Astrocyte of the spinal cord (primary cell): Measurements from ENCODE around the gene SYTL1.

Source experiments
- DNase-seq: peaks from one replicate; pipeline ENCODE4 v3.0.0; 2011; ENCODE audit warnings: low read depth, low spot score
- H3K4me3 ChIP-seq: 2 replicates; pipeline ENCODE4 v1.5.1; 2011; ENCODE audit warnings: low read depth, mild to moderate bottlenecking, low read length, moderate library complexity
- in situ Hi-C: cut with HindIII; loops from 2 replicates; pipeline ENCODE4 v1.10.0; 2017; ENCODE audit warnings: low sequenced_read_pairs
- TF ChIP-seq, protein P1 (sequence below): IDR thresholded peaks from 2 replicates; pipeline ENCODE4 v1.5.1; 2012; ENCODE audit warnings: low read depth, mild to moderate bottlenecking, low read length, inconsistent platforms

Gene SYTL1

DNA sequence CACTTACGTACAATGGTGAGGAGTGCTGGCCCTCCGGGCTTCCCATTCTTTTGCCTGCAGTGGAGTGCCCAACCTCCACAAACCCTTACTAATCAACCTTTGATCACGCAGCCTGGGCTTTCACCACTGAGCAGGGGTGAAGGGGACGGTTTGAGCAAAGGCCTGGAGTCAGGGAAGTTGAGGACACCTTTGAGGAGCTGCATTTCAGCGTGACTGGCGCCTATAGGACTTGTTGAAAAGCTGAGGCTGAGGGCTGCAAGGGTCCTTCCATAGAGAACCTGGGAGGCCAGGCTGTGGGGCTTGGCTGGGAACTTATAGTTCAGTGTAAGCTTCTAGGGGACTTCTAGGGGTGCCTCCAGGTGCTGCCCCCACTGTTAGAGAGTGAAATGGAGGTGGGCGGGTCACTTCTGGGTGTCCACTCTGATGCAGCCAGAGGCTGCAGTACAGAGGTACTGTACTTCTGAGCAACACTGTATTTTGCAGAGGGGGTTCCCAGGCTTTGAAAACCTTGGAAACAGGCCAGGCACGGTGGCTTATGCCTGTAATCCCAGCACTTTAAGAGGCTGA lies 9.8 kb downstream of the SYTL1 start:
- in situ Hi-C loops, result no loop called here
- no peak overlapping the region for H3K4me3 ChIP-seq

DNA sequence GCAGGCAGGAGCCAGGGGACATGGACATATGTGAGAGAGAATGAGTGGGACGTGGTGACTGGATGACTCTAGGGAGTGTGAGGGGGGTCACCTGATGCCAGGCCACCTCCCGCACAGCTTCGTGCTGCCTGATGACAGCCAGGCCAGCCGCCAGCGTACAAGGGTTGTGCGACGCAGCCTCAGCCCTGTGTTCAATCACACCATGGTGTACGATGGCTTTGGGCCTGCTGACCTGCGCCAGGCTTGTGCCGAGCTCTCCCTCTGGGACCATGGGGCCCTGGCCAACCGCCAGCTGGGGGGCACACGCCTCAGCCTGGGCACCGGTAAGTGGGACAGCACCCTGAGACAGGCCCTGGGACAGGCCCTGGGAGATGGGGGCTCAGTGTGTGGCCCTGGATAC lies 11.3 kb downstream of the SYTL1 start:
- in situ Hi-C loops, result no loop called here

More for the DNA sequence above, 9.8 kb downstream of the SYTL1 start:
- DNase-seq, result no peak
- TF ChIP-seq, protein P1, sequence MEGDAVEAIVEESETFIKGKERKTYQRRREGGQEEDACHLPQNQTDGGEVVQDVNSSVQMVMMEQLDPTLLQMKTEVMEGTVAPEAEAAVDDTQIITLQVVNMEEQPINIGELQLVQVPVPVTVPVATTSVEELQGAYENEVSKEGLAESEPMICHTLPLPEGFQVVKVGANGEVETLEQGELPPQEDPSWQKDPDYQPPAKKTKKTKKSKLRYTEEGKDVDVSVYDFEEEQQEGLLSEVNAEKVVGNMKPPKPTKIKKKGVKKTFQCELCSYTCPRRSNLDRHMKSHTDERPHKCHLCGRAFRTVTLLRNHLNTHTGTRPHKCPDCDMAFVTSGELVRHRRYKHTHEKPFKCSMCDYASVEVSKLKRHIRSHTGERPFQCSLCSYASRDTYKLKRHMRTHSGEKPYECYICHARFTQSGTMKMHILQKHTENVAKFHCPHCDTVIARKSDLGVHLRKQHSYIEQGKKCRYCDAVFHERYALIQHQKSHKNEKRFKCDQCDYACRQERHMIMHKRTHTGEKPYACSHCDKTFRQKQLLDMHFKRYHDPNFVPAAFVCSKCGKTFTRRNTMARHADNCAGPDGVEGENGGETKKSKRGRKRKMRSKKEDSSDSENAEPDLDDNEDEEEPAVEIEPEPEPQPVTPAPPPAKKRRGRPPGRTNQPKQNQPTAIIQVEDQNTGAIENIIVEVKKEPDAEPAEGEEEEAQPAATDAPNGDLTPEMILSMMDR, result no peak

DNA sequence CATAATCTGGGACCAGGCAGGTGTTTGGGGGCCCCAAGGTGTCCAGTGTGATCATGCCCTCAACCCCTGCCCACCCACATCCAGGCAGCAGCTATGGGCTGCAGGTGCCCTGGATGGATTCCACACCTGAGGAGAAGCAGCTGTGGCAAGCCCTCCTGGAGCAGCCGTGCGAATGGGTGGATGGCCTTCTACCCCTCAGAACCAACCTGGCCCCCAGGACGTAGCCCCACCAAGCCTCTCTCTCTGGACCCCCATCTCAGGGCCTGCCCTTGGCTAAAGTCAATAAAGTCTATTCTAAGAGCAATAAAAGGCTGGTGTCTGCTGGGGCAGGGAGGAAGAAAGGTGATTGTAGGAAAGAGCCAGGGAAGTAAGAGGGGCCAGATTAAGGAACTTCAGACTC lies 11.8 kb downstream of the SYTL1 start:
- H3K4me3 ChIP-seq, result no peak overlapping the region
- in situ Hi-C loops, result no loop called here
- TF ChIP-seq, protein P1, result no peak

More for the DNA sequence above, 11.3 kb downstream of the SYTL1 start:
- DNase-seq, result no peak
- TF ChIP-seq, protein P1, result no peak
- H3K4me3 ChIP-seq, result no peak overlapping the region

DNA sequence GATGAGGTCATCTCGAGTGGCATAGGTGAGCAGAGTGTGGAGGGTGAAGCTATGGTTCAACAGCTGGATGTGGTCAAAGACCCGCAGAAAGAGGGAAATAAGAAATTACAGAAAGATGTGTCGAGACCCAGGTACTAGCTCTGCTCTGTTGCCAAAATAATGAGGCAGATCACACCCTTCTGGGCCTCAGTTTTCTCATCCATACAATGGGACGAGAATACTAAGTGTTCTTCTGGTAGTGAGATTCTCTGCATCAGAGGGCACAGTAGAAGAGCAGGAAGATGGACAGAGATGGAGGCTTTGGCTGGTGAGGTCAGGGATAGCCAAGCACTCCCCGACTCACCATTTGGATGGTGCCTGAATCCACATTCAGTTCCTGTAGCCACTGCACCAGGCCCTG lies 13.9 kb downstream of the SYTL1 start:
- no peak for DNase-seq
- TF ChIP-seq, protein P1, result no peak
- no peak overlapping the region for H3K4me3 ChIP-seq
- in situ Hi-C loops, result no loop called here

More for the DNA sequence above, 11.8 kb downstream of the SYTL1 start:
- no peak for DNase-seq

DNA sequence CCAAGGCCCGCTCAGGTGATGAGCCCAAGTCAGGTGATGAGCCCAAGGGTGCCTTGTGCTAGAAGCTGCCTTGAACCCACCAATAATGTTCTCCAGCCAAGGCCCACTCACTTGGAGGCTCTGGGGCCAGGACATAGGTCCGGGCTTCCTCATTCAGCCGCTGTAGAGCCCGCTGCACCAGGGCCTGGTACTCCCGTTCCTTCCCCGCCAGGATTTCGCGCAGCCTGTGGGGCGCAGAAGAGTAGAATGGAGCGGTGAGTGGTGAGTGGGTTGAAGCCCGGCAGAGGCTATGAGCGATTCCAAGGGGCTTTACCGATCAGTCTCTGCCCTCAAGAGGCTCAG lies 14.4 kb downstream of the SYTL1 start:
- TF ChIP-seq, protein P1, result no peak
- DNase-seq, result no peak
- in situ Hi-C loops, result no loop called here
- H3K4me3 ChIP-seq, result no peak overlapping the region

DNA sequence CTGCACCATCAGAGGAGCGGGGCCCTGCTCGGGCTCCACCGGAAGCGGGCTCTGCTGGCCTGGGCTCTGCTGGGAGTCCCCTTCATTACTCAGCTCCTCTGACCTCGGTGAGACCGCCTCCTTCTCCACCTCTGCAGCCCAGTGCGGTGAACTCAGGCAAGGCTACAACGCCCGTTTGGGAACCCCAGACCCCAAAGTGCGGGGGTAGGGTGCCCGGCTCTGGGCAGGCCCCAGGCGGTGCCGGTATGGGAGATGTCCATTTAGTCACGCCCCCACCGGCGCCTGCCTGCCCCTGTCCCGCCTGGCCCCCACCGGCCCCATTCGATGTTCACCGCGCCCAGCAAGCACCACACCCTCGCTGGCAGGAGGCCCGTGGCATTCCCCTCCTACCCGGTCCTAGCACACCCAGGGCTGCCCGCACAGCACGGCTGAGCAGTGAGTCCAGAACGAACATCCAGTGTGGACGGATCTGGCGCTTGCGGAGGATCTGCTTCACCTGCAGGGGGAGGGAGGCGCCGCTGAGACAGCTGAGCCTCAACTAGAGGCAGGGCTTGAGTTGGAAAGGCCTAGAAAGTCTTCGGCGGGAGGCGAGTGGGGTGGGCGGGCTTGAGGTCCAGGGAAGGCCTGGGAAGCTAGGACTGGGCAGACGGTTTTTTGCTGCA lies 14.9 kb downstream of the SYTL1 start:
- H3K4me3 ChIP-seq, result no peak overlapping the region
- in situ Hi-C loops, result no loop called here
- TF ChIP-seq, protein P1, result no peak
- no peak for DNase-seq
